Lower leg skin (tissue), 3 donors: Measurements from ENCODE around the gene FNDC3B.
"Not testable (repeated sequence)": the region's sequence is repeated elsewhere in the genome, so short reads cannot be mapped to it uniquely, and the experiment has no call there.

Source experiments
- POLR2A ChIP-seq, 2 donors: fragments of 450-650 bp; IDR thresholded peaks; one replicate each; pipeline ENCODE4 v1.6.1; 2016 to 2017; ENCODE audit warnings: antibody characterized with exemption in 2 of 2, mild to moderate bottlenecking in 1 of 2, moderate library complexity in 1 of 2
- TF ChIP-seq, protein P1 (sequence below), 3 donors: fragments of 450-650 bp; IDR thresholded peaks; one replicate each; pipeline ENCODE4 v1.5.1; 2016; ENCODE audit warnings: antibody characterized with exemption in 3 of 3, mild to moderate bottlenecking in 3 of 3, moderate library complexity in 2 of 3

DNA sequence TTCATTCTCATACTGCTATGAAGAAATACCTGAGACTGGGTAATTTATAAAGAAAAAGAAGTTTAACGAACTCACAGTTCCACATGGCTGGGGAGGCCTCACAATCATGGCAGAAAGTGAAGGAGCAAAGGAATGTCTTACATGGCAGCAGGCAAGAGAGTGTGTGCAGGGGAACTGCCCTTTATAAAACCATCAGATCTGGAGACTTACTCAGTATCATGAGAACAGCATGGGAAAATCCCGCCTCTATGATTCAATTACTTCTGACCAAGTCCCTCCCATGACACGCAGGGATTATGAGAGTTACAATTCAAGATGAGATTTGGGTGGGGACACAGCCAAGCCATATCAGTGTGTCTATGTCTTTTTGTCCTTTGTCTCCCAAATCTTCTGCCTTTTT lies 49.1 kb upstream of the FNDC3B start:
- TF ChIP-seq, protein P1, sequence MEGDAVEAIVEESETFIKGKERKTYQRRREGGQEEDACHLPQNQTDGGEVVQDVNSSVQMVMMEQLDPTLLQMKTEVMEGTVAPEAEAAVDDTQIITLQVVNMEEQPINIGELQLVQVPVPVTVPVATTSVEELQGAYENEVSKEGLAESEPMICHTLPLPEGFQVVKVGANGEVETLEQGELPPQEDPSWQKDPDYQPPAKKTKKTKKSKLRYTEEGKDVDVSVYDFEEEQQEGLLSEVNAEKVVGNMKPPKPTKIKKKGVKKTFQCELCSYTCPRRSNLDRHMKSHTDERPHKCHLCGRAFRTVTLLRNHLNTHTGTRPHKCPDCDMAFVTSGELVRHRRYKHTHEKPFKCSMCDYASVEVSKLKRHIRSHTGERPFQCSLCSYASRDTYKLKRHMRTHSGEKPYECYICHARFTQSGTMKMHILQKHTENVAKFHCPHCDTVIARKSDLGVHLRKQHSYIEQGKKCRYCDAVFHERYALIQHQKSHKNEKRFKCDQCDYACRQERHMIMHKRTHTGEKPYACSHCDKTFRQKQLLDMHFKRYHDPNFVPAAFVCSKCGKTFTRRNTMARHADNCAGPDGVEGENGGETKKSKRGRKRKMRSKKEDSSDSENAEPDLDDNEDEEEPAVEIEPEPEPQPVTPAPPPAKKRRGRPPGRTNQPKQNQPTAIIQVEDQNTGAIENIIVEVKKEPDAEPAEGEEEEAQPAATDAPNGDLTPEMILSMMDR (IDR thresholded peaks at IDR 0.05) = not testable (repeated sequence)
- TF ChIP-seq POLR2A (IDR thresholded peaks at IDR 0.05) = not testable (repeated sequence)
